WTC11 (cell line): ENCODE measurements around the gene HLCS. TPM values are rescaled to one million over a fixed set of nuclear protein-coding genes. Genes with fewer than 3 reads are reported as not detected.

Experiments
- ATAC-seq: fragments of 200-7000 bp; cut with Tn5 transposase; 2 replicates; pipeline ENCODE4 v1.10.0; 2021; ENCODE audit warnings: mild to moderate bottlenecking, moderate library complexity
- CTCF ChIA-PET: fragments of 300-600 bp; sonication (Branson Sonifier 250); formaldehyde crosslinking; loops from one replicate; lab custom pipeline; 2021; ENCODE audit warnings: antibody characterized with exemption; lab: Charles Lee
- POLR2A ChIA-PET: fragments of 350-600 bp; sonication (Branson Sonifier 250); formaldehyde crosslinking; loops from one replicate; lab custom pipeline; 2021; ENCODE audit warnings: antibody characterized with exemption; lab: Charles Lee
- DNase-seq: peaks from one replicate; pipeline ENCODE4 v3.0.0; 2021; ENCODE audit warnings: low spot score
- H3K27ac Mint-ChIP-seq: 2 replicates; pipeline ENCODE4 v1.8.0; 2021; ENCODE audit warnings: mixed read lengths
- H3K27me3 Mint-ChIP-seq: 2 replicates; pipeline ENCODE4 v1.8.0; 2021; ENCODE audit warnings: low read depth, mild to moderate bottlenecking, moderate library complexity, mixed read lengths
- H3K36me3 Mint-ChIP-seq: 2 replicates; pipeline ENCODE4 v1.8.0; 2021; ENCODE audit warnings: mixed read lengths
- H3K4me1 Mint-ChIP-seq: 2 replicates; pipeline ENCODE4 v1.8.0; 2022; ENCODE audit warnings: mixed read lengths
- H3K4me3 Mint-ChIP-seq: 2 replicates; pipeline ENCODE4 v1.8.0; 2021; ENCODE audit warnings: mild to moderate bottlenecking, moderate library complexity, mixed read lengths
- H3K9me3 Mint-ChIP-seq: 2 replicates; pipeline ENCODE4 v1.8.0; 2021; ENCODE audit warnings: mixed read lengths
- CREB1 ChIP-seq: sonication (generic); formaldehyde crosslinking; IDR thresholded peaks from 2 replicates; pipeline ENCODE4 v1.8.0; 2023; ENCODE audit warnings: mild to moderate bottlenecking, missing genetic modification reagents
- CREM ChIP-seq: sonication (generic); formaldehyde crosslinking; IDR thresholded peaks from 2 replicates; pipeline ENCODE4 v1.8.1; 2022; ENCODE audit warnings: mild to moderate bottlenecking, missing genetic modification reagents, moderate library complexity
- ELF4 ChIP-seq: sonication (generic); formaldehyde crosslinking; IDR thresholded peaks from 2 replicates; pipeline ENCODE4 v1.8.1; 2022; ENCODE audit warnings: low read depth, mild to moderate bottlenecking, moderate library complexity, missing genetic modification reagents
- GTF2I ChIP-seq: fragments of 250-450 bp; sonication (Bioruptor Pico); conservative IDR thresholded peaks from 2 replicates; pipeline ENCODE4 v1.4.0; 2021; ENCODE audit warnings: mild to moderate bottlenecking
- MXD4 ChIP-seq: fragments of 250-450 bp; sonication (Bioruptor Pico); IDR thresholded peaks from 2 replicates; pipeline ENCODE4 v1.8.0; 2021; ENCODE audit warnings: mild to moderate bottlenecking, moderate library complexity, borderline replicate concordance
- NR3C1 ChIP-seq: sonication (generic); formaldehyde crosslinking; conservative IDR thresholded peaks from 2 replicates; pipeline ENCODE4 v1.8.1; 2023; ENCODE audit warnings: low read depth, mild to moderate bottlenecking, missing genetic modification reagents
- RORB ChIP-seq: fragments of 250-450 bp; sonication (Bioruptor Pico); IDR thresholded peaks from 2 replicates; pipeline ENCODE4 v1.9.0; 2021; ENCODE audit warnings: mild to moderate bottlenecking
- TCF7 ChIP-seq: sonication (generic); formaldehyde crosslinking; IDR thresholded peaks from 2 replicates; pipeline ENCODE4 v1.8.0; 2022; ENCODE audit warnings: mild to moderate bottlenecking, low read depth, missing genetic modification reagents, moderate library complexity
- TP53 ChIP-seq: sonication (generic); formaldehyde crosslinking; IDR thresholded peaks from 2 replicates; pipeline ENCODE4 v1.8.1; 2023; ENCODE audit warnings: mild to moderate bottlenecking, missing genetic modification reagents
- ZNF423 ChIP-seq: fragments of 250-450 bp; sonication (Bioruptor Pico); IDR thresholded peaks from 2 replicates; pipeline ENCODE4 v2.1.2; 2022; ENCODE audit warnings: mild to moderate bottlenecking, moderate library complexity
- total RNA-seq: library from RNA; stranded (reverse); gene quantifications from 3 replicates; pipeline ENCODE4 v1.2.3, GENCODE V29; 2021
- TF ChIP-seq, protein P1 (sequence below): fragments of 250-450 bp; sonication (Bioruptor Pico); IDR thresholded peaks from 2 replicates; pipeline ENCODE4 v1.9.0; 2021; ENCODE audit warnings: mild to moderate bottlenecking, borderline replicate concordance
- TF ChIP-seq, protein P2 (sequence below): fragments of 250-450 bp; sonication (Bioruptor Pico); IDR thresholded peaks from 2 replicates; pipeline ENCODE4 v2.1.2; 2022; ENCODE audit warnings: mild to moderate bottlenecking, moderate library complexity
- TF ChIP-seq, protein P3 (sequence below): sonication (generic); formaldehyde crosslinking; IDR thresholded peaks from 2 replicates; pipeline ENCODE4 v1.8.0; 2023; ENCODE audit warnings: missing genetic modification reagents, mild to moderate bottlenecking, borderline replicate concordance
- TF ChIP-seq, protein P4 (sequence below): fragments of 200-600 bp; IDR thresholded peaks from 2 replicates; pipeline ENCODE4 v1.8.0; 2022; ENCODE audit warnings: antibody characterized with exemption

Gene HLCS
- total RNA-seq, 1 experiment from 2014 or later, result 9.3 TPM

DNA sequence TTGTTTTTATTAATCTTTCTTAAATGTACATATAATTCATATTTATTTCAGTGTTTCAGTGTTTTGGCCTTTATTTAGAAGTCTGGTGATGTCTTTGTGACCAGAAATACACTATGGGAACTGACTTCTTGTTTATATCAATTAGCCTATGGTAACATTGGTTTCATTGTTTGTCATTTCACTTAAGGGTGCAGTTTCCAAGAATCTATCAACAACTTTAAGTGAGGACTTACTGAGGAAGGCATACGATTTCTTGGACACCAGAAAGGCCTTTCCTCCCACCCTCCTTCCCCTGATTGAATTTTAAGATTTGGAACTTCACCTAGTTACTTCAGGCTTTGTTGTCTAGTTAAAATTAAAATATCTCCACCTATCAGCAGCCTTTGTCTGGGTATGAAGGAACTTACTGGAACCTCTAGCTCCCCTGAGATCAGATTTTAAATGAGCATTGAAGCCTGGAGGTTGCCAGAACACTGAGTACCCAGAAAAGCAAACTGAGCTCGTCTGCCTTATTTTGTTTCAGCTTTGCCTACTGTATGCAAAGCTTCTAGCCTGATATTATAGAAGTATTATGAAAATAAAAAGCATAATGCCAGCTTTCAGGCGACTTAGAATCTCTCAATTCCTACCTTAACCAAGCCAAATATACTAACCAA, 34.2 kb downstream of the HLCS start (continued):
- TF ChIP-seq, protein P1, sequence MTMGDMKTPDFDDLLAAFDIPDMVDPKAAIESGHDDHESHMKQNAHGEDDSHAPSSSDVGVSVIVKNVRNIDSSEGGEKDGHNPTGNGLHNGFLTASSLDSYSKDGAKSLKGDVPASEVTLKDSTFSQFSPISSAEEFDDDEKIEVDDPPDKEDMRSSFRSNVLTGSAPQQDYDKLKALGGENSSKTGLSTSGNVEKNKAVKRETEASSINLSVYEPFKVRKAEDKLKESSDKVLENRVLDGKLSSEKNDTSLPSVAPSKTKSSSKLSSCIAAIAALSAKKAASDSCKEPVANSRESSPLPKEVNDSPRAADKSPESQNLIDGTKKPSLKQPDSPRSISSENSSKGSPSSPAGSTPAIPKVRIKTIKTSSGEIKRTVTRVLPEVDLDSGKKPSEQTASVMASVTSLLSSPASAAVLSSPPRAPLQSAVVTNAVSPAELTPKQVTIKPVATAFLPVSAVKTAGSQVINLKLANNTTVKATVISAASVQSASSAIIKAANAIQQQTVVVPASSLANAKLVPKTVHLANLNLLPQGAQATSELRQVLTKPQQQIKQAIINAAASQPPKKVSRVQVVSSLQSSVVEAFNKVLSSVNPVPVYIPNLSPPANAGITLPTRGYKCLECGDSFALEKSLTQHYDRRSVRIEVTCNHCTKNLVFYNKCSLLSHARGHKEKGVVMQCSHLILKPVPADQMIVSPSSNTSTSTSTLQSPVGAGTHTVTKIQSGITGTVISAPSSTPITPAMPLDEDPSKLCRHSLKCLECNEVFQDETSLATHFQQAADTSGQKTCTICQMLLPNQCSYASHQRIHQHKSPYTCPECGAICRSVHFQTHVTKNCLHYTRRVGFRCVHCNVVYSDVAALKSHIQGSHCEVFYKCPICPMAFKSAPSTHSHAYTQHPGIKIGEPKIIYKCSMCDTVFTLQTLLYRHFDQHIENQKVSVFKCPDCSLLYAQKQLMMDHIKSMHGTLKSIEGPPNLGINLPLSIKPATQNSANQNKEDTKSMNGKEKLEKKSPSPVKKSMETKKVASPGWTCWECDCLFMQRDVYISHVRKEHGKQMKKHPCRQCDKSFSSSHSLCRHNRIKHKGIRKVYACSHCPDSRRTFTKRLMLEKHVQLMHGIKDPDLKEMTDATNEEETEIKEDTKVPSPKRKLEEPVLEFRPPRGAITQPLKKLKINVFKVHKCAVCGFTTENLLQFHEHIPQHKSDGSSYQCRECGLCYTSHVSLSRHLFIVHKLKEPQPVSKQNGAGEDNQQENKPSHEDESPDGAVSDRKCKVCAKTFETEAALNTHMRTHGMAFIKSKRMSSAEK, result no peak
- TF ChIP-seq MXD4 (CRISPR knock-in tag) (no peak), ZNF423 (CRISPR knock-in tag) (no peak), ELF4 (CRISPR knock-in tag) (no peak), TCF7 (CRISPR knock-in tag) (no peak)
- TF ChIP-seq, all 79 proteins: peak for 0

DNA sequence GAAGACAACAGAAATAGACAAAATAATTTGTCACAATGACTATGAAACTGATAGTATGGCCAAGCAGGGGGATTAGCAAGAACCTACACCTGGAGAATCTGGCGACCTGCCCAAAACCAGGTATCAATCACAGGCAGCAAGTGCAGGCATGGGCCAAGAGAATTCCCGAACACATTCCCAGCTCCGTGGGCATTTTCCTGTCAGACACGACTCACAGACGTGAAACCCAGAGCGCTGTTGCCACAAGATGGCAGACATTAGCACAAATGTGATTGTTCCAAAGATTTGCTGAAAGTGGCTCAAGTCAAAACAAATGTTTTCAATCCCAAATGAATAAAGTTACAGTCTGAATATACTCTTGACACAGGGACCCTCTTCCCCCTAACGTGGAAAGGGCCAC, 36.8 kb downstream of the HLCS start:
- CTCF ChIA-PET, result interaction anchor here (0.6 to 1.5 kb wide), 7 partner anchors 12 to 299 kb away, joined by 3 to 6 read pairs (median 3); partner anchors contain the start of gene HLCS
- no peaks in the 10 kb centered on the region for H3K4me1 Mint-ChIP-seq
- TF ChIP-seq RORB (CRISPR knock-in tag), result no peak
- no peak for TF ChIP-seq CREB1 (CRISPR knock-in tag)
- TF ChIP-seq, protein P1, result no peak
- TF ChIP-seq, protein P2, sequence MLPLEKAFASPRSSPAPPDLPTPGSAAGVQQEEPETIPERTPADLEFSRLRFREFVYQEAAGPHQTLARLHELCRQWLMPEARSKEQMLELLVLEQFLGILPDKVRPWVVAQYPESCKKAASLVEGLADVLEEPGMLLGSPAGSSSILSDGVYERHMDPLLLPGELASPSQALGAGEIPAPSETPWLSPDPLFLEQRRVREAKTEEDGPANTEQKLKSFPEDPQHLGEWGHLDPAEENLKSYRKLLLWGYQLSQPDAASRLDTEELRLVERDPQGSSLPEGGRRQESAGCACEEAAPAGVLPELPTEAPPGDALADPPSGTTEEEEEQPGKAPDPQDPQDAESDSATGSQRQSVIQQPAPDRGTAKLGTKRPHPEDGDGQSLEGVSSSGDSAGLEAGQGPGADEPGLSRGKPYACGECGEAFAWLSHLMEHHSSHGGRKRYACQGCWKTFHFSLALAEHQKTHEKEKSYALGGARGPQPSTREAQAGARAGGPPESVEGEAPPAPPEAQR, result no peak
- no peak for TF ChIP-seq TP53 (CRISPR knock-in tag)
- no peak for TF ChIP-seq MXD4 (CRISPR knock-in tag)
- TF ChIP-seq, protein P3, sequence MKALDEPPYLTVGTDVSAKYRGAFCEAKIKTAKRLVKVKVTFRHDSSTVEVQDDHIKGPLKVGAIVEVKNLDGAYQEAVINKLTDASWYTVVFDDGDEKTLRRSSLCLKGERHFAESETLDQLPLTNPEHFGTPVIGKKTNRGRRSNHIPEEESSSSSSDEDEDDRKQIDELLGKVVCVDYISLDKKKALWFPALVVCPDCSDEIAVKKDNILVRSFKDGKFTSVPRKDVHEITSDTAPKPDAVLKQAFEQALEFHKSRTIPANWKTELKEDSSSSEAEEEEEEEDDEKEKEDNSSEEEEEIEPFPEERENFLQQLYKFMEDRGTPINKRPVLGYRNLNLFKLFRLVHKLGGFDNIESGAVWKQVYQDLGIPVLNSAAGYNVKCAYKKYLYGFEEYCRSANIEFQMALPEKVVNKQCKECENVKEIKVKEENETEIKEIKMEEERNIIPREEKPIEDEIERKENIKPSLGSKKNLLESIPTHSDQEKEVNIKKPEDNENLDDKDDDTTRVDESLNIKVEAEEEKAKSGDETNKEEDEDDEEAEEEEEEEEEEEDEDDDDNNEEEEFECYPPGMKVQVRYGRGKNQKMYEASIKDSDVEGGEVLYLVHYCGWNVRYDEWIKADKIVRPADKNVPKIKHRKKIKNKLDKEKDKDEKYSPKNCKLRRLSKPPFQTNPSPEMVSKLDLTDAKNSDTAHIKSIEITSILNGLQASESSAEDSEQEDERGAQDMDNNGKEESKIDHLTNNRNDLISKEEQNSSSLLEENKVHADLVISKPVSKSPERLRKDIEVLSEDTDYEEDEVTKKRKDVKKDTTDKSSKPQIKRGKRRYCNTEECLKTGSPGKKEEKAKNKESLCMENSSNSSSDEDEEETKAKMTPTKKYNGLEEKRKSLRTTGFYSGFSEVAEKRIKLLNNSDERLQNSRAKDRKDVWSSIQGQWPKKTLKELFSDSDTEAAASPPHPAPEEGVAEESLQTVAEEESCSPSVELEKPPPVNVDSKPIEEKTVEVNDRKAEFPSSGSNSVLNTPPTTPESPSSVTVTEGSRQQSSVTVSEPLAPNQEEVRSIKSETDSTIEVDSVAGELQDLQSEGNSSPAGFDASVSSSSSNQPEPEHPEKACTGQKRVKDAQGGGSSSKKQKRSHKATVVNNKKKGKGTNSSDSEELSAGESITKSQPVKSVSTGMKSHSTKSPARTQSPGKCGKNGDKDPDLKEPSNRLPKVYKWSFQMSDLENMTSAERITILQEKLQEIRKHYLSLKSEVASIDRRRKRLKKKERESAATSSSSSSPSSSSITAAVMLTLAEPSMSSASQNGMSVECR (CRISPR knock-in tag), result no peak
- TF ChIP-seq NR3C1, result no peak
- TF ChIP-seq, protein P4, sequence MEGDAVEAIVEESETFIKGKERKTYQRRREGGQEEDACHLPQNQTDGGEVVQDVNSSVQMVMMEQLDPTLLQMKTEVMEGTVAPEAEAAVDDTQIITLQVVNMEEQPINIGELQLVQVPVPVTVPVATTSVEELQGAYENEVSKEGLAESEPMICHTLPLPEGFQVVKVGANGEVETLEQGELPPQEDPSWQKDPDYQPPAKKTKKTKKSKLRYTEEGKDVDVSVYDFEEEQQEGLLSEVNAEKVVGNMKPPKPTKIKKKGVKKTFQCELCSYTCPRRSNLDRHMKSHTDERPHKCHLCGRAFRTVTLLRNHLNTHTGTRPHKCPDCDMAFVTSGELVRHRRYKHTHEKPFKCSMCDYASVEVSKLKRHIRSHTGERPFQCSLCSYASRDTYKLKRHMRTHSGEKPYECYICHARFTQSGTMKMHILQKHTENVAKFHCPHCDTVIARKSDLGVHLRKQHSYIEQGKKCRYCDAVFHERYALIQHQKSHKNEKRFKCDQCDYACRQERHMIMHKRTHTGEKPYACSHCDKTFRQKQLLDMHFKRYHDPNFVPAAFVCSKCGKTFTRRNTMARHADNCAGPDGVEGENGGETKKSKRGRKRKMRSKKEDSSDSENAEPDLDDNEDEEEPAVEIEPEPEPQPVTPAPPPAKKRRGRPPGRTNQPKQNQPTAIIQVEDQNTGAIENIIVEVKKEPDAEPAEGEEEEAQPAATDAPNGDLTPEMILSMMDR, result no peak
- TF ChIP-seq CREM, result no peak
- TF ChIP-seq GTF2I (CRISPR knock-in tag), result no peak

More for the DNA sequence above, 36.8 kb downstream of the HLCS start:
- Mint-ChIP-seq H3K9me3 (no peaks in the 10 kb centered on the region), H3K4me3 (no peak overlapping the region), H3K27ac (no peak overlapping the region), H3K36me3 (no peaks in the 10 kb centered on the region), H3K27me3 (no peaks in the 10 kb centered on the region)
- DNase-seq (no peak), ATAC-seq (no peak)
- POLR2A ChIA-PET, result no interaction called here
